BLaER1 (cell line): ENCODE measurements around the gene CCSER2.

Experiments
- H3K27ac ChIP-seq: shearing (Covaris generic); formaldehyde crosslinking; 2 replicates; pipeline ENCODE4 v1.8.1; 2022
- H3K27me3 ChIP-seq: shearing (Covaris generic); formaldehyde crosslinking; 2 replicates; pipeline ENCODE4 v1.8.1; 2022
- H3K36me3 ChIP-seq: shearing (Covaris generic); formaldehyde crosslinking; 2 replicates; pipeline ENCODE4 v1.8.1; 2022
- H3K4me1 ChIP-seq: shearing (Covaris generic); formaldehyde crosslinking; 2 replicates; pipeline ENCODE4 v1.8.1; 2022
- H3K4me2 ChIP-seq: shearing (Covaris generic); formaldehyde crosslinking; 2 replicates; pipeline ENCODE4 v1.8.1; 2022
- H3K4me3 ChIP-seq: shearing (Covaris generic); formaldehyde crosslinking; 2 replicates; pipeline ENCODE4 v1.8.1; 2022
- H3K9ac ChIP-seq: shearing (Covaris generic); formaldehyde crosslinking; 2 replicates; pipeline ENCODE4 v1.8.1; 2022
- H3K9me3 ChIP-seq: shearing (Covaris generic); formaldehyde crosslinking; 2 replicates; pipeline ENCODE4 v1.8.1; 2022
- H4K20me1 ChIP-seq: shearing (Covaris generic); formaldehyde crosslinking; 2 replicates; pipeline ENCODE4 v1.8.1; 2022
- Cebpa-rat ChIP-seq: shearing (Covaris generic); IDR thresholded peaks from 2 replicates; pipeline ENCODE4 v1.8.1; 2022

Gene CCSER2

GRCh38 chr10:84333864-84334451 lies 5.6 kb downstream of the CCSER2 start:
- no peak overlapping the region for H3K9ac ChIP-seq

DNA sequence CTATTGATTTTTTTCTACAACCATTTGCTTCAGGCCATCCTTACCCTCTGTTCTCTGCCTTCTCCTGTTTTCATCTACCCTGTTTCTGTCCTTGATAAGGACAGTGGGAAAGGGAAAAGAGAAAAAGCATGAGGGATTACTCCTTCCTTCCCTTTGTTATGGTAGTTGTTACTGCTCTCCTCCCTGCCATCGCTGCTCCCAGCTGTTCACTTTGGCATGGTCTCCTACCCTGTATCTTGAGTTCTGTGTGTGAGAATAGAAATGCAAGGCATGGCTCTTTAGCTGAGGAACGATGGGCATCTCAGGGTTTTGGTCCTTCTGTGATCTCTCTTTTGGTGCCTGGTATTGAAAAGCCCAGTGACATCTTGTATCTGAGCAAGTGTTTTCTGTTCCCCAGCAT lies 6.4 kb downstream of the CCSER2 start:
- TF ChIP-seq Cebpa-rat, result no peak
- H3K9me3 ChIP-seq, result no peaks in the 10 kb centered on the region
- peaks cover 28% of the 10 kb centered on the region for H3K4me1 ChIP-seq
- no peak overlapping the region for H3K4me3 ChIP-seq
- no peaks in the 10 kb centered on the region for H3K36me3 ChIP-seq
- no peaks in the 10 kb centered on the region for H3K27me3 ChIP-seq
- H4K20me1 ChIP-seq, result peaks cover 88% of the 10 kb centered on the region
- no peak overlapping the region for H3K27ac ChIP-seq
- H3K9ac ChIP-seq, result no peak overlapping the region
- no peak overlapping the region for H3K4me2 ChIP-seq

More at GRCh38 chr10:84333864-84334451, 5.6 kb downstream of the CCSER2 start:
- H4K20me1 ChIP-seq, result peaks cover 87% of the 10 kb centered on the region
- no peaks in the 10 kb centered on the region for H3K9me3 ChIP-seq
- H3K4me2 ChIP-seq, result no peak overlapping the region
- H3K36me3 ChIP-seq, result no peaks in the 10 kb centered on the region
- H3K27ac ChIP-seq, result no peak overlapping the region
- no peak overlapping the region for H3K4me3 ChIP-seq
- no peaks in the 10 kb centered on the region for H3K27me3 ChIP-seq
- H3K4me1 ChIP-seq, result peaks cover 34% of the 10 kb centered on the region
- TF ChIP-seq Cebpa-rat, result no peak

- Histone ChIP-seq H3K36me3 (no peaks in the 10 kb centered on the region), H4K20me1 (peaks cover 83% of the 10 kb centered on the region), H3K4me3 (no peak overlapping the region), H3K27me3 (no peaks in the 10 kb centered on the region), H3K4me1 (peaks cover 21% of the 10 kb centered on the region), H3K9me3 (no peaks in the 10 kb centered on the region), H3K4me2 (no peak overlapping the region), H3K9ac (no peak overlapping the region), H3K27ac (no peak overlapping the region)
- TF ChIP-seq Cebpa-rat, result no peak
Observed at GRCh38 chr10:84335516-84335915, 7.1 kb downstream of the CCSER2 start.

DNA sequence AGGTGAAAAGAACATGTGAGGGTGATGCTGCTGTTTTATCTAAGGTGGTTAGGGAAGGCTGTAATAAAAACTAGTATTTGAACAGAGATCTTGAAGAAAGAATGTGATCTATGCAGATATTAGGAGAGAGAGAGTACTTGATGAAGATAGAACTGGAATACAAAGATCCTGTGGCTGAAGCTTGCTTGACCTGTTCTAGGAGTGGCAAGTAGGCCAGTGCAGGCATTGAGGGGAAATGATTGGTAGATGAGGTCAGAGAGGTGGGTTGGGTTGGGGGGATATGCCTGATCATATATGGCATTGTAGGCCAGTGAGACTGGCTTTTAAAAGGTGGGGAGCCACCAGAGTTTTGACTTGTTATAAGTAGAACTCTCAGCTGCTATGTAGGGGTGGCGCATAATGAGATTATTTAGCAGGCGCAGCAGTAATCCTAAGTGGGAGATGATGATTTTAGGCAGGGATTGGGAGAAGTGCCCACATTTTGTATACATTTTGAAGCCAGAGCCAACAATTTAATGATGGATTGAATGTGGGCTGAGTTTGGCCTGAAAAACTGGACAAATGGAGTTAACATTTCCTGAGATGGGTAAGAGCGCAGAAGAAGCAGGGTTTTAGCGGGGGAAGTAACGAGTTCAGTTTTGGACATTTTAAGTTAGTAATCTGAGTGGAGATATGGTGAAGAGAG lies 8.2 kb downstream of the CCSER2 start:
- no peak overlapping the region for H3K4me2 ChIP-seq

DNA sequence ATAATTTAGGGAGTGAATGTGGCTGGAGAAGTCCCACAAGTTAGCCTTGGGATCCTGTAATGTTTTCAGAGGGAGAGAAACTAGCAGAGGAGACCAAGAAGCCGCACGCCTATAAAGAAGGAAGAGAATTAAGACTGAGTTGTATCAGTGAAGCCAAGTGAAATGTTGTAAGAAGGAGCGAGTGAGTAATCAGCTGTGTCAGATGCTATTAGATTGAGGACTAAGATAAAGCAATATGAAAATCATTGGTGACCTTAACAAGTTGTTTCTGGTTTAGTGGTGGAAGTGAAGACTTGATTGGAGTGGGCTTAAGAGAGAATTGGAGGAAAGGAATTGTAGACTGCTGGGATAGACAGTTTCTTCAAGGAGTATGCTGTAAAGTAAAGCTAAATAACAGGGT lies 8.8 kb downstream of the CCSER2 start:
- H3K36me3 ChIP-seq, result 0 out of 2 replicates have a peak, but pooled peaks cover 10% of the 10 kb centered on the region
- no peak overlapping the region for H3K27ac ChIP-seq
- no peak overlapping the region for H3K4me3 ChIP-seq
- no peak for TF ChIP-seq Cebpa-rat
- peaks cover 80% of the 10 kb centered on the region for H4K20me1 ChIP-seq
- no peak overlapping the region for H3K9ac ChIP-seq
- no peaks in the 10 kb centered on the region for H3K9me3 ChIP-seq
- no peaks in the 10 kb centered on the region for H3K27me3 ChIP-seq
- peaks cover 17% of the 10 kb centered on the region for H3K4me1 ChIP-seq
- H3K4me2 ChIP-seq, result no peak overlapping the region

More for the DNA sequence above, 8.2 kb downstream of the CCSER2 start:
- H3K36me3 ChIP-seq, result 0 out of 2 replicates have a peak, but pooled peaks cover 7% of the 10 kb centered on the region
- peaks cover 11% of the 10 kb centered on the region for H3K4me1 ChIP-seq
- no peaks in the 10 kb centered on the region for H3K9me3 ChIP-seq
- no peak for TF ChIP-seq Cebpa-rat
- no peak overlapping the region for H3K4me3 ChIP-seq
- no peak overlapping the region for H3K27ac ChIP-seq
- no peaks in the 10 kb centered on the region for H3K27me3 ChIP-seq
- H4K20me1 ChIP-seq, result peaks cover 78% of the 10 kb centered on the region
- H3K9ac ChIP-seq, result no peak overlapping the region

DNA sequence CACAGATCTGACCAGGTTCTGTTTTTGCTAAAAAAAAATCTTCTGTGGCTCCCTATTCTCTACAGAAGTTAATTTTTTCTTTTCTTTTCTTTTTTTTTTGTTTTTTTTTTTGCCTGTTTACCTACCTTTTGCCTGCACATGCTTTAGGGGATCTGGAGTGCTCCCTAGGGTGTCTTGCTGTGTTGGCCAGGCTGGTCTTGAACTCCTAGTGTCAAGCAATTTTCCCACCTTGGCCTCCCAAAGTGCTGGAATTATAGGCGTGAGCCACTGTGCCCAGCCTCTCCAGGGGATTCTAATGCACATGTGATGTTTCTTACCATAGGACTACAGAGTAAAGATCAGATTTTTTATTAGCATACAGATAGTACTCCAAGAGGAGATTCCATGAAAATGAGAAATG lies 10.6 kb downstream of the CCSER2 start:
- Histone ChIP-seq H3K4me1 (peaks cover 17% of the 10 kb centered on the region), H3K4me2 (no peak overlapping the region), H3K4me3 (no peak overlapping the region), H3K9ac (no peak overlapping the region), H3K36me3 (0 out of 2 replicates have a peak, but pooled peaks cover 10% of the 10 kb centered on the region), H3K27ac (no peak overlapping the region), H3K9me3 (no peaks in the 10 kb centered on the region), H4K20me1 (peaks cover 81% of the 10 kb centered on the region), H3K27me3 (no peaks in the 10 kb centered on the region)
- TF ChIP-seq Cebpa-rat, result no peak

DNA sequence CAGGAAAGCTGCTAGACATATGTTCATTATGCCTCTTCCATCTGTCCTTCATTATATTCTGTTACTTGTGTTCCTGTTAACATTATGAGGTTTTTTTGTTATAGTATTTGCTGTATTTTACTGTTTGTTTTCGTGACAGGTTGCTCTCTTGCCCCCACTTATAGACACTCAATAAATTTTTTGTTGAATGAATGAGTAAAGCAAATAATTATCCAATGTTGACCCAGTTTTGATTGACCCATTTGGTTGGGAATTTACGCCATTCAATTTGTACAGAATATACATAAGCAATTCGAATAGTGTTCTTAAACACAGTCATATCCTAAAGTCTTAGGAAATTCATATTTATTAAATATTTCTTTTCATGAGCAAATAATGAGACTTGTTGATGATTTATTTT lies 11.8 kb downstream of the CCSER2 start:
- Histone ChIP-seq H4K20me1 (peaks cover 79% of the 10 kb centered on the region), H3K9me3 (no peaks in the 10 kb centered on the region), H3K4me3 (no peak overlapping the region), H3K4me2 (no peak overlapping the region), H3K4me1 (peaks cover 13% of the 10 kb centered on the region; the same call in 1 of the 2 replicates), H3K36me3 (0 out of 2 replicates have a peak, but pooled peaks cover 15% of the 10 kb centered on the region), H3K9ac (no peak overlapping the region), H3K27ac (no peak overlapping the region), H3K27me3 (no peaks in the 10 kb centered on the region)
- TF ChIP-seq Cebpa-rat, result no peak

DNA sequence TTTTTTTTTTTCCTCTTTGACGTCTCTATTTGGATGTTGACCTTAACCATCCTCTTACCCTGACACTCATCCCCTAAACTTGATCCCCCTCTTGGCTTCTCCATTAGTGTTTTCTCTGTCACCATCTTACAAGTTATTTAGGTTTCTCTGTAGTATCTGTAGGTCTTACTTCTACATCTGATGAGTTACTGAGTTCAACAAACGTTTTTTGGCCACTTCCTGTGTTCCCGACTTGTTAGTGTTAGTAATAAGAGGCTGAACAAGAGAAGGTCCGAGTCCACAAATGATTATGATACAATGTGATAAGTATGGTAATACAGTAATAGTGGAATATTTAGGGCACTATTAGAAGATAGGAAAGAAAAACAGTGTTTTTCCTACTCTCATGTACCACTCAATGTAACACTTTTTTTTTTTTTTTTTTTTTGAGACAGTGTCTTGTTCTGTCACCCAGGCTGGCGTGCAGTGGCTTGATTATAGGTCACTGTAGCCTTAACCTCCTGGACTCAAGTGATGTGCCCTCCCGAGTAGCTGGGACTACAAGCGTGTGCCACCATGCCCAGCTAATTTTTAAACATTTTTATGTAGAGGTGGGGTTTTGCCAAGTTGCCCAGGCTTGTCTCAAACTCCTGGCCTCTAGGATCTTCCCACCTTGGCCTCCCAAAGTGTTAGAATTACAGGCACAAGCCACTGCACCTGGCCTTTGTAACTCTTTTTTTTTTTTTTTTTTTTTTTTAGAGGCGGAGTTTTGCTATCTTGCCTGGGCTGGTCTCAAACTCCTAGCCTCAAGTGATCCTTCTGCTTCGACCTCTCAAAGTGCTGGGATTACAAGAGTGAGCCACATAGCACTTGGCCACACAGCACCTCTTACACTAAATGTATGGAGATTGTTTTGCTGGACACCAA lies 12.5 kb downstream of the CCSER2 start:
- TF ChIP-seq Cebpa-rat, result no peak
- H3K9me3 ChIP-seq, result peaks cover 2% of the 10 kb centered on the region

GRCh38 chr10:84341538-84341856 lies 13.1 kb downstream of the CCSER2 start:
- Histone ChIP-seq H3K4me2 (no peak overlapping the region), H3K4me3 (no peak overlapping the region), H3K4me1 (peaks cover 13% of the 10 kb centered on the region; the same call in 1 of the 2 replicates), H3K36me3 (0 out of 2 replicates have a peak, but pooled peaks cover 15% of the 10 kb centered on the region), H3K9me3 (peaks cover 8% of the 10 kb centered on the region), H4K20me1 (peaks cover 66% of the 10 kb centered on the region), H3K9ac (no peak overlapping the region), H3K27ac (no peak overlapping the region), H3K27me3 (no peaks in the 10 kb centered on the region)
- no peak for TF ChIP-seq Cebpa-rat

More for the DNA sequence above, 12.5 kb downstream of the CCSER2 start:
- Histone ChIP-seq H4K20me1 (peaks cover 72% of the 10 kb centered on the region), H3K4me2 (no peak overlapping the region), H3K36me3 (0 out of 2 replicates have a peak, but pooled peaks cover 15% of the 10 kb centered on the region), H3K9ac (no peak overlapping the region), H3K4me1 (peaks cover 13% of the 10 kb centered on the region; the same call in 1 of the 2 replicates), H3K27me3 (no peaks in the 10 kb centered on the region), H3K4me3 (no peak overlapping the region), H3K27ac (no peak overlapping the region)
